Glutamatergic neuron (in vitro differentiated cells): Measurements from ENCODE around the gene CTNNBIP1. TPM values are rescaled to one million over a fixed set of nuclear protein-coding genes. Genes with fewer than 3 reads are reported as not detected.
A peak's percentile ranks its signal among the peaks of the same experiment; 100 is the strongest.

ENCODE experiments used
- DNase-seq: peaks from one replicate; pipeline ENCODE4 v3.0.0; 2022
- H3K27ac Mint-ChIP-seq: one replicate; pipeline ENCODE4 v1.8.0; 2020; ENCODE audit warnings: mild to moderate bottlenecking, mixed read lengths, inconsistent platforms; ENCODE audit not compliant: unreplicated experiment
- H3K27me3 Mint-ChIP-seq: one replicate; pipeline ENCODE4 v1.8.0; 2020; ENCODE audit warnings: mild to moderate bottlenecking, moderate library complexity, mixed read lengths, inconsistent platforms; ENCODE audit not compliant: unreplicated experiment
- H3K36me3 Mint-ChIP-seq: one replicate; pipeline ENCODE4 v1.8.0; 2020; ENCODE audit warnings: mild to moderate bottlenecking, mixed read lengths, inconsistent platforms; ENCODE audit not compliant: unreplicated experiment
- H3K4me1 Mint-ChIP-seq: one replicate; pipeline ENCODE4 v1.8.0; 2020; ENCODE audit warnings: mild to moderate bottlenecking, low read depth, mixed read lengths, inconsistent platforms; ENCODE audit not compliant: unreplicated experiment
- H3K4me3 Mint-ChIP-seq: one replicate; pipeline ENCODE4 v1.8.0; 2020; ENCODE audit warnings: mild to moderate bottlenecking, mixed read lengths, inconsistent platforms; ENCODE audit not compliant: unreplicated experiment
- H3K9me3 Mint-ChIP-seq: one replicate; pipeline ENCODE4 v1.8.0; 2020; ENCODE audit warnings: mild to moderate bottlenecking, moderate library complexity, mixed read lengths, inconsistent platforms; ENCODE audit not compliant: unreplicated experiment
- CTCF ChIP-seq: fragments of 200-600 bp; sonication (generic); IDR thresholded peaks from one replicate; pipeline ENCODE4 v1.5.0; 2021; ENCODE audit not compliant: partially characterized antibody, unreplicated experiment
- total RNA-seq: library from RNA; stranded (reverse); fragmentation: NEBNext Ultra II Directional; extraction: Animal tissue kit (Norgen Biotek cat#: 25700); gene quantifications from one replicate; pipeline ENCODE4 v1.2.1, GENCODE V29; 2021; ENCODE audit not compliant: unreplicated experiment

The CTNNBIP1 gene
- total RNA-seq, 1 donor from 2014 or later: 50.7 TPM

- TF ChIP-seq CTCF: no peak
- no peak for DNase-seq
- H3K27ac Mint-ChIP-seq: no peak overlapping the region
- peaks cover 3% of the 10 kb centered on the region for H3K27me3 Mint-ChIP-seq
- no peak overlapping the region for H3K4me3 Mint-ChIP-seq
- peaks cover 15% of the 10 kb centered on the region for H3K4me1 Mint-ChIP-seq
- no peaks in the 10 kb centered on the region for H3K36me3 Mint-ChIP-seq
- peaks cover 1% of the 10 kb centered on the region for H3K9me3 Mint-ChIP-seq
Measured at GRCh38 chr1:9833632-9834031, 76.4 kb downstream of the CTNNBIP1 start.

GRCh38 chr1:9827558-9828185 is 82.4 kb downstream of the CTNNBIP1 start:
- DNase-seq: no peak

GRCh38 chr1:9826616-9827015 is 83.5 kb downstream of the CTNNBIP1 start:
- Mint-ChIP-seq H3K4me1 (peaks cover 18% of the 10 kb centered on the region), H3K36me3 (no peaks in the 10 kb centered on the region)
- no peak for TF ChIP-seq CTCF

More at GRCh38 chr1:9827558-9828185, 82.4 kb downstream of the CTNNBIP1 start:
- H3K9me3 Mint-ChIP-seq: peaks cover 13% of the 10 kb centered on the region
- TF ChIP-seq CTCF: peak; percentile 59
- no peak overlapping the region for H3K27ac Mint-ChIP-seq
- no peaks in the 10 kb centered on the region for H3K36me3 Mint-ChIP-seq
- H3K27me3 Mint-ChIP-seq: peaks cover 17% of the 10 kb centered on the region
- peaks cover 10% of the 10 kb centered on the region for H3K4me1 Mint-ChIP-seq
- no peak overlapping the region for H3K4me3 Mint-ChIP-seq

GRCh38 chr1:9826087-9826486 is 84.0 kb downstream of the CTNNBIP1 start:
- no peak for TF ChIP-seq CTCF
- Mint-ChIP-seq H3K27me3 (peaks cover 20% of the 10 kb centered on the region), H3K4me3 (no peak overlapping the region), H3K4me1 (peaks cover 21% of the 10 kb centered on the region), H3K36me3 (no peaks in the 10 kb centered on the region), H3K9me3 (peaks cover 14% of the 10 kb centered on the region), H3K27ac (no peak overlapping the region)
- DNase-seq: no peak

More at GRCh38 chr1:9826616-9827015, 83.5 kb downstream of the CTNNBIP1 start:
- Mint-ChIP-seq H3K27me3 (peaks cover 20% of the 10 kb centered on the region), H3K27ac (no peak overlapping the region), H3K9me3 (peaks cover 14% of the 10 kb centered on the region), H3K4me3 (no peak overlapping the region)
- DNase-seq: no peak
